B cell (primary cell): Measurements from ENCODE around the gene CYP27B1. TPM values are rescaled to one million over a fixed set of nuclear protein-coding genes. Genes with fewer than 3 reads are reported as not detected.

Experiments
- ATAC-seq: fragments of 200-7000 bp; cut with Tn5 transposase; one replicate; pipeline ENCODE4 v1.10.0; 2021; ENCODE audit warnings: low read depth, mild to moderate bottlenecking, moderate number of reproducible peaks, moderate library complexity
- CTCF ChIA-PET: fragments of 350-600 bp; sonication (Branson Sonifier 250); formaldehyde crosslinking; loops from one replicate; lab custom pipeline; 2021; ENCODE audit warnings: antibody characterized with exemption, inconsistent platforms; lab: Charles Lee
- POLR2A ChIA-PET: fragments of 350-600 bp; sonication (Branson Sonifier 250); formaldehyde crosslinking; loops from one replicate; lab custom pipeline; 2021; ENCODE audit warnings: antibody characterized with exemption; lab: Charles Lee
- DNase-seq: peaks from one replicate; pipeline ENCODE4 v3.0.0; 2013
- H2AFZ ChIP-seq: 2 replicates; pipeline ENCODE4 v1.6.1; 2012; ENCODE audit warnings: mild to moderate bottlenecking, low read depth, low read length; ENCODE audit not compliant: insufficient read depth, poor library complexity, severe bottlenecking
- H3K27ac ChIP-seq, 2 donors: 1 replicate in 1 of 2; 2 replicates in 1 of 2; pipeline ENCODE4 v1.5.1; 2012 to 2013; ENCODE audit warnings: low read length in 2 of 2, mild to moderate bottlenecking in 2 of 2, moderate library complexity in 1 of 2
- H3K27me3 ChIP-seq, 4 experiments: fragments of 200-600 bp in 1 of 4; sonication (generic) in 1 of 4; replicated peaks in 1 of 4; 1 replicate in 2 of 4; 2 replicates in 2 of 4; pipeline versions ENCODE4 v1.6.1 to v1.7.0; 2013 to 2016; ENCODE audit warnings: low read length in 3 of 4, mild to moderate bottlenecking in 2 of 4, mixed read lengths in 1 of 4, moderate library complexity in 1 of 4; ENCODE audit not compliant: insufficient read depth in 4 of 4, control insufficient read depth in 3 of 4; ENCODE audit errors: control extremely low read depth in 1 of 4
- H3K36me3 ChIP-seq, 2 experiments: replicated peaks in 1 of 2; 1 replicate in 1 of 2; 2 replicates in 1 of 2; pipeline versions ENCODE4 v1.6.1 to v1.7.1; 2013; ENCODE audit warnings: low read length in 1 of 2; ENCODE audit not compliant: insufficient read depth in 2 of 2, control insufficient read depth in 1 of 2; ENCODE audit errors: control extremely low read depth in 1 of 2, extremely low read depth in 1 of 2
- H3K4me1 ChIP-seq, 2 donors: fragments of 200-600 bp in 1 of 2; sonication (generic) in 1 of 2; 1 replicate in 1 of 2; 2 replicates in 1 of 2; pipeline versions ENCODE4 v1.5.1 to v1.6.1; 2013 to 2017; ENCODE audit warnings: low read length in 2 of 2; ENCODE audit not compliant: control insufficient read depth in 2 of 2, insufficient read depth in 2 of 2
- H3K4me2 ChIP-seq: replicated peaks from 2 replicates; pipeline ENCODE3; 2012; ENCODE audit warnings: mild to moderate bottlenecking, low read depth, low read length; ENCODE audit not compliant: poor library complexity, severe bottlenecking
- H3K4me3 ChIP-seq, 5 experiments: fragments of 200-600 bp in 1 of 5; sonication (generic) in 1 of 5; 1 replicate in 3 of 5; 2 replicates in 2 of 5; pipeline versions ENCODE4 v1.5.1 to v1.7.0; 2011 to 2016; ENCODE audit warnings: low read length in 4 of 5, mild to moderate bottlenecking in 4 of 5, low read depth in 2 of 5, control low read depth in 1 of 5, moderate library complexity in 1 of 5; ENCODE audit not compliant: insufficient read depth in 1 of 5; ENCODE audit errors: control extremely low read depth in 1 of 5, extremely low read depth in 1 of 5
- H3K79me2 ChIP-seq: fragments of 200-600 bp; sonication (generic); one replicate; pipeline ENCODE4 v1.6.0; 2016; ENCODE audit warnings: low read length; ENCODE audit not compliant: control insufficient read depth, insufficient read depth
- H3K9ac ChIP-seq: fragments of 200-600 bp; sonication (generic); 2 replicates; pipeline ENCODE4 v1.6.1; 2017; ENCODE audit warnings: mild to moderate bottlenecking, low read length, moderate library complexity
- H3K9me3 ChIP-seq, 3 donors: one replicate each; pipeline versions ENCODE4 v1.6.1 to v1.7.1; 2013; ENCODE audit warnings: low read length in 2 of 3; ENCODE audit not compliant: control insufficient read depth in 2 of 3, insufficient read depth in 1 of 3; ENCODE audit errors: control extremely low read depth in 1 of 3
- H4K20me1 ChIP-seq: 2 replicates; pipeline ENCODE4 v1.6.0; 2012; ENCODE audit warnings: mild to moderate bottlenecking, low read length; ENCODE audit not compliant: insufficient read depth, control insufficient read depth, poor library complexity, severe bottlenecking
- H3K27ac Mint-ChIP-seq: one replicate; pipeline ENCODE4 v1.8.0; 2021; ENCODE audit warnings: mixed read lengths
- H3K27me3 Mint-ChIP-seq: one replicate; pipeline ENCODE4 v1.8.0; 2021; ENCODE audit warnings: mixed read lengths
- H3K4me1 Mint-ChIP-seq: one replicate; pipeline ENCODE4 v1.8.0; 2021; ENCODE audit warnings: mixed read lengths
- H3K4me3 Mint-ChIP-seq: one replicate; pipeline ENCODE4 v1.8.0; 2021; ENCODE audit warnings: mixed read lengths
- H3K9me3 Mint-ChIP-seq: one replicate; pipeline ENCODE4 v1.8.0; 2022; ENCODE audit warnings: mixed read lengths; ENCODE audit not compliant: insufficient read depth
- CTCF ChIP-seq: fragments of 200-600 bp; IDR thresholded peaks from one replicate; pipeline ENCODE4 v1.8.0; 2022; ENCODE audit warnings: antibody characterized with exemption, mild to moderate bottlenecking
- EZH2 ChIP-seq: IDR thresholded peaks from 2 replicates; pipeline ENCODE4 v1.6.1; 2012; ENCODE audit warnings: borderline replicate concordance, low read depth, mild to moderate bottlenecking, moderate library complexity, low read length; ENCODE audit not compliant: insufficient read depth, poor library complexity, severe bottlenecking
- WGBS: methylation state at CpG from one replicate; pipeline ENCODE4 v1.1.5; 2013; ENCODE audit warnings: missing lambda C conversion rate; ENCODE audit not compliant: insufficient coverage; 5-methylcytosine and 5-hydroxymethylcytosine counted together
- intact Hi-C: fragments of 100-400 bp; cut with micrococcal nuclease; formaldehyde crosslinking; loops from one replicate; pipeline ENCODE4 v1.10.0; 2022
- polyA plus RNA-seq: library from polyadenylated mRNA; depleted of rRNA; stranded (reverse); fragments of >200 nt; gene quantifications from 2 replicates; pipeline ENCODE4 v1.2.3, GENCODE V29; 2012
- total RNA-seq, 2 donors: library from RNA; stranded (reverse); fragments of 120-200 nt in 1 of 2; gene quantifications; 1 replicate in 1 of 2; 2 replicates in 1 of 2; pipeline versions ENCODE4 v1.2.3 to v1.2.4, GENCODE V29; 2013 to 2022

CYP27B1 gene
- total and polyA plus RNA-seq, 2 donors (not counting 1 experiment from before 2014, with no cell fraction given) = 0.66 to 0.79 TPM

- peak within 1 kb of the TSS; percentile 93 for H3K9ac ChIP-seq
- peak within 1 kb of the TSS; percentile 70 to 96 (median 91) for H3K4me3 ChIP-seq
- H2AFZ ChIP-seq = peak within 1 kb of the TSS; percentile 83
- CTCF ChIA-PET = interaction anchor here (0.6 to 1.8 kb wide), 6 partner anchors 11 to 132 kb away, joined by 3 to 9 read pairs (median 4); partner anchors contain the start of gene TSFM
- intact Hi-C loops = loop anchor here (1.0 kb wide), 3 partner anchors 10 to 75 kb away; partner anchors contain the start of genes CDK4 and TSFM
- peak within 1 kb of the TSS; percentile 94 for H3K4me2 ChIP-seq
- H3K36me3 ChIP-seq = no peaks in the 10 kb centered on the region
- peak within 1 kb of the TSS; percentile 96 for H3K4me3 Mint-ChIP-seq
- H3K9me3 ChIP-seq = no peaks in the 10 kb centered on the region
- H4K20me1 ChIP-seq = no peaks in the 10 kb centered on the region
- TF ChIP-seq EZH2 (no peak), CTCF (no peak)
- peak; percentile 94 for DNase-seq
- no peaks in the 10 kb centered on the region for H3K27me3 Mint-ChIP-seq
- under 1% methylated on average over 26 of the region's 28 CpGs for WGBS
- H3K27me3 ChIP-seq = peaks cover 0 to 8% (median 7%) of the 10 kb centered on the region in 4 experiments
- POLR2A ChIA-PET = interaction anchor here (0.7 to 1.3 kb wide), 3 partner anchors 13 to 1737 kb away, joined by 3 to 5 read pairs (median 3); no protein-coding TSS in a partner anchor
- peak within 1 kb of the TSS; percentile 59 to 81 for H3K27ac ChIP-seq
- peaks cover 15% of the 10 kb centered on the region for H3K4me1 Mint-ChIP-seq
- H3K9me3 Mint-ChIP-seq = no peaks in the 10 kb centered on the region
- H3K27ac Mint-ChIP-seq = peak within 1 kb of the TSS; percentile 91
- peaks cover 14 to 23% of the 10 kb centered on the region in 2 donors for H3K4me1 ChIP-seq
- ATAC-seq = peak; percentile 91
- H3K79me2 ChIP-seq = no peaks in the 10 kb centered on the region
These were observed 5.1 kb upstream of the CYP27B1 start, which contains the start of gene METTL1 for GRCh38 chr12:57771873-57772428. METTL1 (minus strand) TSS chr12:57772105; CDS start chr12:57772083, 22 bp downstream.
